ENCODE results near the gene AGFG1.
A peak's percentile ranks its signal among the peaks of the same experiment; 100 is the strongest.
"Not testable (repeated sequence)": the region's sequence is repeated elsewhere in the genome, so short reads cannot be mapped to it uniquely, and the experiment has no call there.

AGFG1 gene

DNA sequence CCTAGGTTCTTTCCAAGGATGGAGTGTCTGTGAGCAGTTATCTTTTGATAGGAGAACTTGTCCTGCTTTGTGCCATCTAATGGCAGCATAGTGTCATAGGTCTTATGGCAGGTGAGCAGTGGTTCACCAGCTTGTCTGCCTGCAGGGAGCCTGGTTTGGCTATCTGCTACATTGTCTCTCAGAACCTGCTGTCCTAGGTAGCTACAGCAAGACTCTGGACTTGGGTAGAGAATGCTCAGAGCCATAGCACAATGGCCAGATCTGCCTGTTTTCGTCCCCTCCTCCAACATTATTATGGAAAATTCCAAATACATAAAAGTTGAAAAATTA lies 28.3 kb downstream of the AGFG1 start:
- DNase-seq: no peak

GRCh38 chr2:227503433-227504406 lies 31.8 kb downstream of the AGFG1 start:
- DNase-seq: no peak

GRCh38 chr2:227504700-227505099 lies 32.7 kb downstream of the AGFG1 start:
- no peak for DNase-seq

DNA sequence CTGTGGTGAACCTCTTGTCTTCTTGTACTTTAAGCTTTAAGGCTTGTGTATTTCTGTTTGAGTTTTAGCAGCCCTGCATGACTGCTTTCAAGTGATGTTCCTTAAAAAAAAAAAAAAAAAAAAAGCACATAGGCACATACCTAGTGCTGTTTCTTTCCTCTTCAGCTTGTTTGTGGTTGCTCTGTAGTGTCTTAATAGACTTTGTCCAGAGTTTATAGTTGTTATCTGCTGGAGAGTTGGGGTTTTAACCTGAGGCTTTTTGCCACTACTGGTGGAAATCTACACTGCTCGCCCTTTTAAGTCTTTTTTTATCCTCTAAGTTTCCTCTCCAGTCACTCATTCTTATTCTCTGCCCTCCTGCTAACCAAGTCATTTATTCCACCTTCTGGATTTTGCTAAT lies 34.5 kb downstream of the AGFG1 start:
- no peak for DNase-seq

GRCh38 chr2:227507963-227508362 lies 36.0 kb downstream of the AGFG1 start:
- DNase-seq: no peak

- DNase-seq: no peak
Observed at GRCh38 chr2:227509076-227509475, 37.1 kb downstream of the AGFG1 start.

DNA sequence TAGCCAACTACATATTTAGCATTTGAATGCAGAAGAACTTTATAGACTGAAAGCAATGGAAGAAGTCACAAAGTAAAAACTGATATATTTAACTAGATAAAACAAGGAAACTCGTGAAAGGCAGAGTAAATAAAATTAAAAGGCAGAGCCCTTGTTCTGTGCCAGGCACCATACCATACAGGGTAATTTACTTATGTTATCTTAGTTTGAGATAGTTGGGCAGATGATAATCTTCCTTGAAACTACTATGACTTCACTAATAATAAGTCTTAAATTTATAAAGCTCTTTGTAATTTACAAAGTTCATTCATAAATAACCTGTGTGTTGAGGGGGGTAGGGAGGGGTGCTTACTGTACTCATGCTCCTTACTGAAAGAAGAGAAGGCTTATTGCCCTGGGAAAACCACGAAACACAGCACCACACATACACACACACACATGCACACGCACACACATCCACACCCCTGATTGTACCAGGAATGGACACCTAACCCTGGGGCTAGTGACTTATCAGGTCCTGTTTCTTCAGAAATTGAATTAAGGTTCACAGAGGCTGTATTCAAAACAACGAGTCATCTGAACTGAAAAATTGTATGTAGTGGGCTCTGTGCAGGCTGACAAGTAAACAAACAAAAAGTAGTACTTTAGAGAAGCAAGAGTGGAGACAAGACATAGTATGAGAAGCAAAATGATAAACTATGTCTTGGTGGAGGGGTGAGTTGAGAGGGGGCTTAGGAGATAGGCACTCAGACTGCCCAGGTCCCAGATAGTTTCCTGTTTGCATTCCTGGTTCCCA lies 38.1 kb downstream of the AGFG1 start:
- DNase-seq: no peak

DNA sequence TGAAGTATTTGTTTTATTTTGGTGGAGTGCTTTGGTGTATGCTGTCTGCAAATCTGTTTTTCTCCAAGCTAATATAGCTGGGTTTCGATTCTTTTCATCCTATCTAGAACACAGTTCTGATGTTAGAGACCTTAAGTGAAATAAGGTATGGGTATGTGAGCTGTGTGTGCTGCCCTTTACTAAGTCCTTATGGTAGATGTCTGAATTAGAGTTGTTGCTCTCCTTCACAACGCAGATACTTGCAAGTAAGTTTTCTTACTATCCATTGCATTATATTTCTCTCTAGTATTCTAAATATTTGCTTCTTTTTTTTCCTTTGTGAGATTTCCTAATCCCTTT lies 38.6 kb downstream of the AGFG1 start:
- no peak for DNase-seq

DNA sequence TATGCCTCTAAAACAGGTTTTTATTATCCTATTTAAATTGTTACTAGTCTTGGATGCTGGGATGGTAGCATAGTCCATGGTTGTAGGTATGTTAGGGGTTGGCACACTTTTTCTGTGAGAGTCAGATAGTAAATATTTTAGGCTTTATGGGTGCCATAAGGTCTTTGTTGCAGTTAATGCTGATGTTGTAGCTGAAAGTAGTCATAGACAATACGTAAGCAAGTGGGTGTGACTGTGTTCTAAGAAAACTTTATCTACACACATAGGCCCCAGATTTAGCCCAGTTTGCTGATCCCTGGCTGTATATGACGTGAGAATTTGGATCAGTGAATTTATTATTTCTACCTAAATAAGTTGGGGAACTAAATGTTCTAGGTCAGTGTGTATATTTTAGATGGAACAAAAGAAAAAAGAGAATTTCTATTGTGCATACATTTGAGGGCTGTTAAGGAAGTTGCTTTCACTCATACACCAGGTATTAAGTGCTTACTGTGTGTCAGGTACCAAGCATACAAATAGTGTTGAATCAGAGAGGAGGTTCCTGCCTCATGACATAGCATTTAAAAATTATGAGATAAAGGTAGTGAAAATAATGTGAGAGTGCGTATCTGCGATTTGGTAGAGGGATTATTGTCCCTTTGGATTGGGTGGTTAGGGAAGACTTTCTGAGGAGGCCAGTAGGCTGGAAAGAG lies 39.4 kb downstream of the AGFG1 start:
- no peak for DNase-seq

DNA sequence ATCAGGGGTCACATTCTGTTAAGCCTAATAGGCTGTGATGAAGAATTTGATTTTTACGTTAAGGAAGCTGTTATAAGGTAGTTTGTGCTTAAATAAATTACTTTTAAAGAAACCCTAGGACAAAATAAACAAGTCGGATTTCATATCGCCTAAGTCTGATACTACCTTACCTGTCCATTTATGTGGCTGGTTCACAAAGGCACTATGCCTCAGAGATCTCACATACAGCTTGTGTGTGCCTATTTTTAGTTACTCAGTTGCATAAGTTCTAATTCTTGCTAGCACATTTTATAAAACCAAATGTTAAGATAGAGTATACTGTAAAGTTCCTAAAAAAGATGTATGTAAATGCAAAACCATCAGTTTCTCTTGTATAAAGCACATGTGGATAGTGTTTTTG lies 40.0 kb downstream of the AGFG1 start:
- no peak for DNase-seq

- no peak for DNase-seq
Observed at GRCh38 chr2:227513113-227513512, 41.2 kb downstream of the AGFG1 start.

DNA sequence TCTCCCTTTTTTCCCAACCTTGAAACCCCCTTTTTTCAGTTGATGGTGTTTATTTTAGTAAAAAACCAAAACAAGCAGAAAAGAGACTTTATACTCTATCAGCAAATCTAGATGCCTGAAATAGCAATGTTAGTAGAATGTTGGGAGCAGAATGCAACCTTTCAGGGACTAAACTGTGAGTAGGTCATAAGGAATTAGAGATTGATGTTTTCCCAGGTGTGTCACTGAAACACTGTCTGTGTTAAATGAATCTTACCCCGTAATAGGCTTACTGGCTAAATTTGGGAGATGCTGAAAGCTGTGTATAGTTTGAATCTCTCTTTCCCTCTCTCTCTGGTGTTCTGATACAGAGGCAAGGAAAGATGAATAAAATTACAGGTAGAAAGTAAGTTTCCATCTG lies 43.8 kb downstream of the AGFG1 start:
- no peak for DNase-seq

DNA sequence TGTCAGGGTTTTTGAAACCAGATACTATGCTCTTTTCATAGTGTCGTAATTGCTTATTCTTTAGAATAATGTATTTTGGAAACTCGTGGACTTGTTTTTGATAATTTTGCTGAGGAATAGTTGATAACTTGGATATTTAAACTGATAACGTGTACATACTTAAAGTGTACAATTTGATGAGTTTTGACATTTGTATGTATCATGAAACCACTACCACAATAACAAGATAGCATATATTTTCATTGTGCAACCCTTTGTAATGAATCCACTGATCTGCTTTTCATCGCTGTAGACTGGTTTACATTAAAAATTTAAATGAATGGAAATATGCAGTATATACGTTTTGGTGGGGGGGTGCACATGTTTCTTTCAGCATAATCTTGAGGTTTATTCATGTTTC lies 45.8 kb downstream of the AGFG1 start:
- no peak for DNase-seq

- not testable (repeated sequence) for DNase-seq
Observed at GRCh38 chr2:227518278-227518865, 46.4 kb downstream of the AGFG1 start.

- DNase-seq: not testable (repeated sequence)
Observed at GRCh38 chr2:227521178-227521577, 49.2 kb downstream of the AGFG1 start.

GRCh38 chr2:227524665-227525064 lies 52.7 kb downstream of the AGFG1 start:
- DNase-seq: no peak

GRCh38 chr2:227527351-227527750 lies 55.4 kb downstream of the AGFG1 start:
- DNase-seq: no peak

- no peak for DNase-seq
Observed at GRCh38 chr2:227528803-227529202, 56.8 kb downstream of the AGFG1 start.

GRCh38 chr2:227529871-227530270 lies 57.9 kb downstream of the AGFG1 start:
- no peak for DNase-seq

- no peak for DNase-seq
Observed at GRCh38 chr2:227534714-227535113, 62.8 kb downstream of the AGFG1 start.

- peak in 1 of 2 experiments; percentile 2 for DNase-seq
Observed at GRCh38 chr2:227536445-227536844, 64.5 kb downstream of the AGFG1 start.

DNA sequence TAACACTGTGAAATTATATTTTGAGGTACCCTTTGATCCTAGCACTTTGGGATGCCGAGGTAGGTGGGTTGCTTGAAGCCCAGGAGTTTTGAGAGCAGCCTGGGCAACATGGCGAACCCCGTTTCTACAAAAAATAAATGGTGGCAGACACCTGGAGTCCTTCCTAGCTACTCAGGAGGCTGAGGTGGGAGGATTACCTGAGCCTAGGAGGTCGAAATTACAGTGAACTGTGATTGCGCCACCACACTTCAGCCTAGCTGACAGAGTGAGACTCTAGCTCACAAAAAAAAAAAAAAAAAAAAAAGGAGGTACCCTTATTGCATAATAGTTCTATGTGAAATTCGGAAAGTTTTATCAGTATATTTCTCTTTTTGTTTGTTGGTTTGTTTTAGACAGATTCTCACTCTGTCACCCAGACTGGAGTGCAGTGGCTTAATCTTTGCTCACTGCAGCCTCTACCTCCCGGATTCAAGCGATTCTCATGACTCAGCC lies 67.6 kb downstream of the AGFG1 start:
- DNase-seq: no peak

DNA sequence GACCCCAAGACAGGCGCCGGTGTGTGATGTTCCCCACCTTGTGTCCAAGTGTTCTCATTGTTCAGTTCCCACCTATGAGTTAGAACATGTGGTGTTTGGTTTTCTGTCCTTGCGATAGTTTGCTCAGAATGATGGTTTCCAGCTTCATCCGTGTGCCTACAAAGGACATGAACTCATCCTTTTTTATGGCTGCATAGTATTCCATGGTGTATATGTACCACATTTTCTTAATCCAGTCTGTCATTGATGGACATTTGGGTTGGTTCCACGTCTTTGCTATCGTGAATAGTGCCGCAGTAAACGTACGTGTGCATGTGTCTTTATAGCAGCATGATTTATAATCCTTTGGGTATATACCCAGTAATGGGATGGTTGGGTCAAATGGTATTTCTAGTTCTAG lies 68.4 kb downstream of the AGFG1 start:
- DNase-seq: not testable (repeated sequence)
